B cell (primary cell): ENCODE results near the gene RAB7B. TPM values are rescaled to one million over a fixed set of nuclear protein-coding genes. Genes with fewer than 3 reads are reported as not detected.

Experiments used
- ATAC-seq: fragments of 200-7000 bp; cut with Tn5 transposase; one replicate; pipeline ENCODE4 v1.10.0; 2021; ENCODE audit warnings: low read depth, mild to moderate bottlenecking, moderate number of reproducible peaks, moderate library complexity
- CTCF ChIA-PET: fragments of 350-600 bp; sonication (Branson Sonifier 250); formaldehyde crosslinking; loops from one replicate; lab custom pipeline; 2021; ENCODE audit warnings: antibody characterized with exemption, inconsistent platforms; lab: Charles Lee
- POLR2A ChIA-PET: fragments of 350-600 bp; sonication (Branson Sonifier 250); formaldehyde crosslinking; loops from one replicate; lab custom pipeline; 2021; ENCODE audit warnings: antibody characterized with exemption; lab: Charles Lee
- DNase-seq: peaks from one replicate; pipeline ENCODE4 v3.0.0; 2013
- H2AFZ ChIP-seq: 2 replicates; pipeline ENCODE4 v1.6.1; 2012; ENCODE audit warnings: mild to moderate bottlenecking, low read depth, low read length; ENCODE audit not compliant: insufficient read depth, poor library complexity, severe bottlenecking
- H3K27ac ChIP-seq, 2 donors: 1 replicate in 1 of 2; 2 replicates in 1 of 2; pipeline ENCODE4 v1.5.1; 2012 to 2013; ENCODE audit warnings: low read length in 2 of 2, mild to moderate bottlenecking in 2 of 2, moderate library complexity in 1 of 2
- H3K27me3 ChIP-seq, 4 experiments: fragments of 200-600 bp in 1 of 4; sonication (generic) in 1 of 4; replicated peaks in 1 of 4; 1 replicate in 2 of 4; 2 replicates in 2 of 4; pipeline versions ENCODE4 v1.6.1 to v1.7.0; 2013 to 2016; ENCODE audit warnings: low read length in 3 of 4, mild to moderate bottlenecking in 2 of 4, mixed read lengths in 1 of 4, moderate library complexity in 1 of 4; ENCODE audit not compliant: insufficient read depth in 4 of 4, control insufficient read depth in 3 of 4; ENCODE audit errors: control extremely low read depth in 1 of 4
- H3K36me3 ChIP-seq, 2 experiments: replicated peaks in 1 of 2; 1 replicate in 1 of 2; 2 replicates in 1 of 2; pipeline versions ENCODE4 v1.6.1 to v1.7.1; 2013; ENCODE audit warnings: low read length in 1 of 2; ENCODE audit not compliant: insufficient read depth in 2 of 2, control insufficient read depth in 1 of 2; ENCODE audit errors: control extremely low read depth in 1 of 2, extremely low read depth in 1 of 2
- H3K4me1 ChIP-seq, 2 donors: fragments of 200-600 bp in 1 of 2; sonication (generic) in 1 of 2; 1 replicate in 1 of 2; 2 replicates in 1 of 2; pipeline versions ENCODE4 v1.5.1 to v1.6.1; 2013 to 2017; ENCODE audit warnings: low read length in 2 of 2; ENCODE audit not compliant: control insufficient read depth in 2 of 2, insufficient read depth in 2 of 2
- H3K4me2 ChIP-seq: replicated peaks from 2 replicates; pipeline ENCODE3; 2012; ENCODE audit warnings: mild to moderate bottlenecking, low read depth, low read length; ENCODE audit not compliant: poor library complexity, severe bottlenecking
- H3K4me3 ChIP-seq, 5 experiments: fragments of 200-600 bp in 1 of 5; sonication (generic) in 1 of 5; 1 replicate in 3 of 5; 2 replicates in 2 of 5; pipeline versions ENCODE4 v1.5.1 to v1.7.0; 2011 to 2016; ENCODE audit warnings: low read length in 4 of 5, mild to moderate bottlenecking in 4 of 5, low read depth in 2 of 5, control low read depth in 1 of 5, moderate library complexity in 1 of 5; ENCODE audit not compliant: insufficient read depth in 1 of 5; ENCODE audit errors: control extremely low read depth in 1 of 5, extremely low read depth in 1 of 5
- H3K79me2 ChIP-seq: fragments of 200-600 bp; sonication (generic); one replicate; pipeline ENCODE4 v1.6.0; 2016; ENCODE audit warnings: low read length; ENCODE audit not compliant: control insufficient read depth, insufficient read depth
- H3K9ac ChIP-seq: fragments of 200-600 bp; sonication (generic); 2 replicates; pipeline ENCODE4 v1.6.1; 2017; ENCODE audit warnings: mild to moderate bottlenecking, low read length, moderate library complexity
- H3K9me3 ChIP-seq, 3 donors: one replicate each; pipeline versions ENCODE4 v1.6.1 to v1.7.1; 2013; ENCODE audit warnings: low read length in 2 of 3; ENCODE audit not compliant: control insufficient read depth in 2 of 3, insufficient read depth in 1 of 3; ENCODE audit errors: control extremely low read depth in 1 of 3
- H4K20me1 ChIP-seq: 2 replicates; pipeline ENCODE4 v1.6.0; 2012; ENCODE audit warnings: mild to moderate bottlenecking, low read length; ENCODE audit not compliant: insufficient read depth, control insufficient read depth, poor library complexity, severe bottlenecking
- H3K27ac Mint-ChIP-seq: one replicate; pipeline ENCODE4 v1.8.0; 2021; ENCODE audit warnings: mixed read lengths
- H3K27me3 Mint-ChIP-seq: one replicate; pipeline ENCODE4 v1.8.0; 2021; ENCODE audit warnings: mixed read lengths
- H3K4me1 Mint-ChIP-seq: one replicate; pipeline ENCODE4 v1.8.0; 2021; ENCODE audit warnings: mixed read lengths
- H3K4me3 Mint-ChIP-seq: one replicate; pipeline ENCODE4 v1.8.0; 2021; ENCODE audit warnings: mixed read lengths
- H3K9me3 Mint-ChIP-seq: one replicate; pipeline ENCODE4 v1.8.0; 2022; ENCODE audit warnings: mixed read lengths; ENCODE audit not compliant: insufficient read depth
- CTCF ChIP-seq: fragments of 200-600 bp; IDR thresholded peaks from one replicate; pipeline ENCODE4 v1.8.0; 2022; ENCODE audit warnings: antibody characterized with exemption, mild to moderate bottlenecking
- EZH2 ChIP-seq: IDR thresholded peaks from 2 replicates; pipeline ENCODE4 v1.6.1; 2012; ENCODE audit warnings: borderline replicate concordance, low read depth, mild to moderate bottlenecking, moderate library complexity, low read length; ENCODE audit not compliant: insufficient read depth, poor library complexity, severe bottlenecking
- WGBS: methylation state at CpG from one replicate; pipeline ENCODE4 v1.1.5; 2013; ENCODE audit warnings: missing lambda C conversion rate; ENCODE audit not compliant: insufficient coverage; 5-methylcytosine and 5-hydroxymethylcytosine counted together
- intact Hi-C: fragments of 100-400 bp; cut with micrococcal nuclease; formaldehyde crosslinking; loops from one replicate; pipeline ENCODE4 v1.10.0; 2022
- polyA plus RNA-seq: library from polyadenylated mRNA; depleted of rRNA; stranded (reverse); fragments of >200 nt; gene quantifications from 2 replicates; pipeline ENCODE4 v1.2.3, GENCODE V29; 2012
- total RNA-seq, 2 donors: library from RNA; stranded (reverse); fragments of 120-200 nt in 1 of 2; gene quantifications; 1 replicate in 1 of 2; 2 replicates in 1 of 2; pipeline versions ENCODE4 v1.2.3 to v1.2.4, GENCODE V29; 2013 to 2022

Gene RAB7B
- total and polyA plus RNA-seq, 2 donors (not counting 1 experiment from before 2014, with no cell fraction given), result not detected

GRCh38 chr1:205961991-205962820 is 41.0 kb downstream of the RAB7B start:
- no peak overlapping the region for H3K4me3 ChIP-seq
- intact Hi-C loops, result no loop called here
- H3K4me2 ChIP-seq, result no peak overlapping the region
- no peaks in the 10 kb centered on the region for H3K36me3 ChIP-seq
- Mint-ChIP-seq H3K27me3 (peaks cover 17% of the 10 kb centered on the region), H3K4me1 (no peaks in the 10 kb centered on the region), H3K27ac (no peak overlapping the region), H3K4me3 (no peak overlapping the region), H3K9me3 (no peaks in the 10 kb centered on the region)
- ATAC-seq (no peak), DNase-seq (no peak)
- no peaks in the 10 kb centered on the region for H3K9me3 ChIP-seq
- ChIA-PET POLR2A (no interaction called here), CTCF (interaction anchor here (1.6 kb wide), 1 partner anchor 15 kb away, joined by 5 read pairs; no protein-coding TSS in a partner anchor)
- H2AFZ ChIP-seq, result no peak overlapping the region
- no peaks in the 10 kb centered on the region for H4K20me1 ChIP-seq
- 70% methylated on average over 5 of the region's 9 CpGs for WGBS
- H3K9ac ChIP-seq, result no peak overlapping the region
- H3K27ac ChIP-seq, result no peak overlapping the region
- no peaks in the 10 kb centered on the region for H3K79me2 ChIP-seq
- no peak for TF ChIP-seq CTCF
- TF ChIP-seq EZH2, result no peak
- no peaks in the 10 kb centered on the region for H3K27me3 ChIP-seq
- no peaks in the 10 kb centered on the region for H3K4me1 ChIP-seq

- H3K27ac Mint-ChIP-seq, result no peak overlapping the region
These were observed 41.8 kb downstream of the RAB7B start for GRCh38 chr1:205961405-205961804.

More at GRCh38 chr1:205961405-205961804, 41.8 kb downstream of the RAB7B start:
- CTCF ChIA-PET, result interaction anchor here (1.0 to 1.3 kb wide), 2 partner anchors 16 to 154 kb away, joined by 3 read pairs; no protein-coding TSS in a partner anchor
- Histone ChIP-seq H3K27me3 (no peaks in the 10 kb centered on the region), H3K4me1 (no peaks in the 10 kb centered on the region), H3K4me3 (no peak overlapping the region), H3K9ac (no peak overlapping the region), H3K4me2 (no peak overlapping the region), H3K9me3 (no peaks in the 10 kb centered on the region), H3K36me3 (no peaks in the 10 kb centered on the region), H3K27ac (no peak overlapping the region), H2AFZ (no peak overlapping the region), H3K79me2 (no peaks in the 10 kb centered on the region), H4K20me1 (no peaks in the 10 kb centered on the region)
- H3K4me3 Mint-ChIP-seq, result no peak overlapping the region
- no peaks in the 10 kb centered on the region for H3K4me1 Mint-ChIP-seq
- H3K9me3 Mint-ChIP-seq, result no peaks in the 10 kb centered on the region
- WGBS, result 0% methylated on average over 2 of the region's 2 CpGs
- ATAC-seq (no peak), DNase-seq (no peak)
- TF ChIP-seq CTCF (no peak), EZH2 (no peak)
- POLR2A ChIA-PET, result no interaction called here
- peaks cover 17% of the 10 kb centered on the region for H3K27me3 Mint-ChIP-seq
- intact Hi-C loops, result no loop called here
